Activated CD4-positive, alpha-beta T cell treated with anti-CD3 and anti-CD28 coated beads for 1 hour (primary cell): ENCODE data around the gene SLC29A1.
"Not testable (repeated sequence)": the region's sequence is repeated elsewhere in the genome, so short reads cannot be mapped to it uniquely, and the experiment has no call there.

Source experiments
- DNase-seq: peaks from one replicate; pipeline ENCODE4 v3.0.0-alpha.2; 2020

SLC29A1 gene

DNA sequence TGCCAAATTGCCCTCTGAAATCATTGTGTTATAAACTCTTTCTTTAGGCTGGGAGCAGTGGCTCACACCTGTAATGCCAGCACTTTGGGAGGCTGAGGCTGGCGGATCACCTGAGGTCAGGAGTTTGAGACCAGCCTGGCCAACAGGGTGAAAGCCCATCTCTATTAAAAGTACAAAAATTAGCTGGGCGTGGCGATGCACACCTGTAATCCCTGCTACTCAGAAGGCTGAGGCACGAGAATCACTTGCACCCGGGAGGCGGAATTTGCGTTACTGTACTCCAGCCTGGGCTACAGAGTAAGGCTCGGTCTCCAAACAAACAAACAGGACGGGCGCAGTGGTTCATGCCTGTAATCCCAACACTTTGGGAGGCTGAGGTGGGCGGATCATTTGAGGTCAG, 27.0 kb upstream of the SLC29A1 start:
- not testable (repeated sequence) for DNase-seq

DNA sequence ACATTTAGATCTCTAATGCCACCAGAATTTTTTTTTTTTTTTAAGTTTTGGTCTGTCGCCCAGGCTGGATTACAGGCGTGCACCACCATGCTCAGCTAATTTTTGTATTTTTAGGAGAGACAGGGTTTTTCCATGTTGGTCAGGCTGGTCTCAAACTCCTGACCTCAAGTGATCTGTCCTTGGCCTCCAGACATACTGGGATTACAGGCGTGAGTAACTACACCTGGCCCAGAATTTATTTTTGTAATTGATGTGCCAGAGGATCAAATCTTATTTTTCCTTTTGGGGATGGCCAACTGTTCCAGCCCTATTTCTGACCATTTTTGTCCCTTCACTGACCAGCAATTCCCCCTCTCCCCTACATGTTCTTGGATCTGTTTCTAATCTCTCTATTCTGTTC, 24.7 kb upstream of the SLC29A1 start:
- DNase-seq: no peak

DNA sequence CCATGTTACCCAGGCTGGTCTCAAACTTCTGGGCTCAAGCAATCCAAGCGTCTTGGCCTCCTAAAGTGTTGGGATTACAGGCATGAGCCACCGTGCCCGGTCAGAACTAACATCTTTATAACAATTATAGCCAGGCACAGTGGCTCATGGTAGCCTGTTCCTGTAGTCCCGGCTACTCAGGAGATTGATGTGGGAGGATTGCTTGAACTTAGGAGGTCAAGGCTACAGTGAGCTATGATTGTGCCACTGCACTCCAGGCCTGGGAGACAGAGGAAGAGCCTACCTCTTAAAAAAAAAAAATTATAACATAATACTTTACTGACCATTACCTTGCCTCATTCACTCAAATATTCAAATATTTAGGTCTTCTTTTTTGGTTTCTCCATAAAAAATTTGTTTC, 23.5 kb upstream of the SLC29A1 start:
- no peak for DNase-seq

DNA sequence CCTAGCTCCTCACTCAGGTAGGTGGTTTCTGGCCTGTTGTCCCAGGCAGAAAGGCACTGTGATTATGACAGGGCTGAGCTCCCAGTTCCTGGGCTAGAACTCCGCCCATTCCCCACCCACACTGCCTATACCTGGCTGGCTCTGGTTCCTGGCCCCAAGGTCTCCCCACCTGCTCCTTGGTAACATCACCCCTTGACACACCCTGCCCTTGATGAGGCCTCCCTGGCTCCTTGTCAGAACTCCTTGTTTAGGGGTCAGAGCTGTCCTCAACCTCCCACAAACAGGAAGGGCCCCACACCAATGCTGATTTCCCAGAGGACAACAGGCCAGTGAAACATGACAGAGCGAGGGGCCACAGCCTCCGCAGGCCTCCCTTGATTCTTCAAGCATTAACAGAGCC, 22.2 kb upstream of the SLC29A1 start:
- no peak for DNase-seq

DNA sequence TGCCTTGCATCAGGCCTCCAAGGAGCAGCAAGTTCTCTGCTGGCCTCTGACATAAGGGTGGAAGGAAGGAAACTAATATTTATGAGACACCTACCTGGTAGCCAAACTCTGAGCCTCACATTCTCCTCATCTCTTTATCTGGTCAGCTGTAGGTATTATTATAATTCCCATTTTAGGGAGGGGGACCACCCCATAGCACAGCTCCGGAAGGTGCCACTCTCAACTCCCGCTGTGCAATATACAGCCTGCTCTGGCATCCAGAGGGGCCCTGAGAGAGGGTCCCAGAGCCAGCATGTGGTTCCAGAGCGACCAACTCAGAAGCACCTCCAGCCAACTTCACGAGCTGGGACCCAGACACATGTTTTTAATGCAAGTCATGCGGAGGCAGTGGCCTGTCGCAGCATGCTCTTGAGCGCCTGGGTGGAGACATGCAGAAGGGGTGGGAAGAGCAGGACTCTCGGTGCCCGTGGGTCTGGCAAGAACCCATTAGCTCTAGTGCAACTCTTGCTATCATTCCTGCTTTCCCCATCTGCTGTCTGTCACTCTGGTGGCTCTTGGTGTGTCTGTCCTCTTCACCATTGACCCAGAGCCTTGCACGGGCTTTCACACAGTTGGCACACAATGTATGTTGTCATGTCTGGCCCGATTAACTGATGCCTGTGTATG, 21.6 kb upstream of the SLC29A1 start:
- DNase-seq: no peak

DNA sequence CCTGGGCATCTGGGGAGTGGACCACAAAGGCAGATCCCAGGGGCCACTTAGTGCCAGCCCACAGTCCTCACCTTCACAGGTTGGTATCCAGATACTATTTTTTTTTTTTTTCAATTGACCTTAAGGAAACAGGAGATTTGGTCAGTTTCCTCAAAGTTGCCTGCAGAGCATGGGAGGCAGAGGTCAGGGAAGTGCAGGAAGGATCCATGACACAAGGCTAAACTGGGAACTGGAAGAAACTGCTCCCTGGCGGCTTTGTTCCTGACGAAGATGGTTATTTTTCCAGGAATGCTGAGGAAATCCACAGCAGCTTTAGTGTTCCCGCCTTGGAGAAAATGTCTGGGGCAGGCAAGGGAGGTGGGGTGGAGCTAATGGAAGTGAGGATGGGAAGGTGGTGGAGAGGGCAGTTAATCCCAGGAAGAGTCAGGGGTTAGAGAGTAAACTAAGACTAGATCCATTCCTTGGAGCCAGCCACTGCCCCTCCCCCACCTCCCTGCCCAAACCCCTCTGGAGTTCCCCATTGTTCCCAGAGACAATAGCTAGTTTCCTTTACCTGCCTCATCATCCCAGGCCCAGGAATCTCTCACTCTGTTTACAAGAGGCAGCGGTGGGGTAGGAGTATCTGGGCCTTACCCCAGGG, 20.9 kb upstream of the SLC29A1 start:
- no peak for DNase-seq

DNA sequence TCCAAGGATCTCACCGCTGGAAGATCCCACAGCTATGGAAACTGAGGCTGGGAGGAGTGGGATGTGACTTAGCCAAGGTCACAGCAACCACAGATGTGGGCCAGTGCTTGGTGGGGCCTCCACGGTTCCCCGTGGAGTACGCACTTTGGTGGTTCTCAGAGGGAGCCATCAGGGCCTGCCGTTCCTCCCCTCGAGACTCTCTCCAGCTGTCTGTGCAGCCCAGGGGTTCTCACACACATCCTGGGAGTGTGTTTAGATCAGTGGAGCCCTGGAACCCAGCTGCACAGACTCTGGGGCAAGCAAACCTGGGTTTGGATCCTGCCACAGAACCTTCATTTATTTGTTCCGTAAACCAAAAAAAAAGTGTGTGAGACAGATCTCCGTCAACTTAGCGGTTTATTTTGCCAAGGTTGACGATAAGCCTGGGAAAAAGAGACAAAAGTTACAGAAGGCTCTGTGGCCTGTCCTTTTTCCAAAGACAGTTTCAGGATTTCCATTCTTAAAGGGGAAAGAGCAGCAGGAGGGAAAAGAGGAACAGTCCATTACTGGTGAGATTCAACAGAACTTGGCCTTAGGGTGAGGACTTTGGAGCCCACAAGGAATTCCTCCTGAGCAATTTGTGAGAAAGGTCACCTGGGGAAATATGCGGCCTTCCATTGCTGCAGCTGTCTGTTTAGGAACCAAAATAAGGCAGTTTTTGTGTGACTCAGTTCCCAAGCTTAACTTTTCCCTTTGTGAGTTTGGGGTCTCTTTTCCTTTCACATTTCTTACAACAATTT, 20.2 kb upstream of the SLC29A1 start:
- DNase-seq: no peak

DNA sequence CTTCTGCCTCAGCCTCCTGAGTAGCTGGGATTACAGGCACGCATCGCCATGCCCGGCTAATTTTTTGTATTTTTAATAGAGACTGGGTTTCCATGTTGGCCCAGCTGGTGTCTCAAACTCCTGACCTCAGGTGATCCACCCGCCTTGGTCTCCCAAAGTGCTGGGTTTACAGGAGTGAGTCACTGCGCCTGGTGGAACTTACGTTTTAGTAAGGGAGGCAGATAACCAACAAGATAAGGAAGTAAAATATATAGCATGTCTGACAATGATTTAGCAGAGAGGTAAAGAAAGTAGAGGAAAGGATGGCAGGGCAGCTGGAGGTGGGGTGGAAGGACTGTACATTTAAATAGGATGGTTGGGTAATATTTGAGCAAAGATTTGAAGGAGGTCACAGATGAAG, 19.4 kb upstream of the SLC29A1 start:
- no peak for DNase-seq

DNA sequence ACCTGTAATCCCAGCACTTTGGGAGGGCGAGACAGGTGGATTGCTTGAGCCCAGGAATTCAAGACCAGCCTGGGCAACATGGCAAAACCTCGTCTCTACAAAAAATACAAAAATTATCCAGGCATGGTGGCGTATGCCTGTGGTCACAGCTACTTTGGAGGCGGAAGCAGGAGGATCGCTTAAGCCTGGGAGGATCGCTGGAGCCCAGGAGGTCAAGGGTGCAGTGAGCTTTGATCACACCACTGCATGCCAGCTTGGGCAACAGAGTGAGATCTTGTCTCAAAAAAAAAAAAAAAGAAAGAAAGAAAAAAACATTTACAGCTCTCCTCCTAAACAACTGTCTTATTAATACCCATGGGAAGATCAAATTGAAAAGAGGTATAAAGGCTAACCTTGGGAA, 15.4 kb upstream of the SLC29A1 start:
- DNase-seq: no peak

DNA sequence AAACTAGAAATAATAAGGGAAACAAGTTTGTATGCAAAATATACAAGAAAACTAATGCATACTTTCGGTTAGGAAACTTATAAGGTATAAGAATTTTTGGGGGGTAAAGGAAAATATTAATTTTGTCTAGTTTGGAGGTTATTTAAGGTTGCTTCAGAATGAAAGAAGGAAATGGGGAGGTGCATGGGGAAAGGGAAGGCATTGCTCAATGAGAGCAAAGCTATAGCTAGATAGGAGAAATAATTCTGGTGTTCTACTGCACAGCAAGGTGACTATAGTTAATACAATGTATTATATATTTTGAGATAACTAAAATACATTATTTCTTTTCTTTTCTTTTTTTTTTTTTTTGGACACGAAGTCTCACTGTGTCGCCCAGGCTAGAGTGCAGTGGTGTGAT, 12.1 kb upstream of the SLC29A1 start:
- DNase-seq: no peak

DNA sequence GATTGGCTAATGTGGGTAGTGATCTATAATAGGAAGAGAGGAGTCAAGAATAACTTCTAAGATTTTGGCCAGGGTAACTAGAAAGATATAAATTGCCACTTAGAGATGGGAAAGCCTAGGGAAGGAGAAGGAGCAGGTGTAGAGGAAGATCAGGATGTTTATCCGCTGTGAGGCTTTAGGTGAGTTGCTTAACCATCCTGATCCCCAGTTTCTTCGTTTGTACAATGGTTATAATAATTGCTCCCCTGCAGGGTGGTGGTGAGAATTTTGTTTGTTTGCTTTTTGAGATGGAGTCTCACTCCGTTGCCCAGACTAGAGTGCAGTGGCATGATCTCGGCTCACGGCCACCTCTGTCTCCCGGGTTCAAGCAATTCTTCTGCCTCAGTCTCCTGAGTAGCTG, 9.1 kb upstream of the SLC29A1 start:
- DNase-seq: no peak

DNA sequence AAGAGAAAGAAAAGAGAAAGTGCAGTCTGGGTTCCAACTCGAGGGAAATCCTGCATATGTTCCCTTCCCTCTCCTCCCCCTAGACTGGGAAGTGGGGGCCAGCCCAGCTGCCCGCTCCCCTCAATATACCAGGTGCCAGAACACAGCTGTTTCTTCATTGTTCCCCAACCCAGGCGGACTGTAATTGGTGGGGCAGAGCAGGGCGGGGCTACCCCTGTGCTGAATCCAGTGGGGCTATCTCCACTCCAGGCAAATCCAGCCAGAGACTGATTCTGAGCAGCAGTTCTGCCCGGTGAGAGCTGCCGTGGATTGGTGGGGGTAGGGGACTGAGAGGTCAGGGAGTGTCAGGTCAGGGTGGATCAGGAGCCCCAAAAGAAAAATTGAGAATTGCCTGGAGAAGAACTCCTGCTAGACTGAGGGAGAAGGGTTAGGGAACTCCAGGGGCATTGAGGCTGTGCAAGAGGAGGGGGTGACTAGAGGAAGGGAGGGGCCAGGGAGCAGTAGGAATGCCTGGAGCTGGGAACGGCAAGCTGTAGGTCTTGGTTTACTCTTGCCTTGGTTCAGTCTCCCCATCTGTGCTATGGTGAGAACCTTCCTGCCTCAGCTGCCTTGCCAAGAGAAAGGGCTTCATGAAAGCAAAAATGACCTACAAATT, 6.6 kb upstream of the SLC29A1 start, which contains the start of gene MYMX:
TSS of gene MYMX (plus strand) at position 250 of the 655 bp plus-strand sequence. CDS start 546 bp downstream, outside the sequence.
- DNase-seq: no peak

DNA sequence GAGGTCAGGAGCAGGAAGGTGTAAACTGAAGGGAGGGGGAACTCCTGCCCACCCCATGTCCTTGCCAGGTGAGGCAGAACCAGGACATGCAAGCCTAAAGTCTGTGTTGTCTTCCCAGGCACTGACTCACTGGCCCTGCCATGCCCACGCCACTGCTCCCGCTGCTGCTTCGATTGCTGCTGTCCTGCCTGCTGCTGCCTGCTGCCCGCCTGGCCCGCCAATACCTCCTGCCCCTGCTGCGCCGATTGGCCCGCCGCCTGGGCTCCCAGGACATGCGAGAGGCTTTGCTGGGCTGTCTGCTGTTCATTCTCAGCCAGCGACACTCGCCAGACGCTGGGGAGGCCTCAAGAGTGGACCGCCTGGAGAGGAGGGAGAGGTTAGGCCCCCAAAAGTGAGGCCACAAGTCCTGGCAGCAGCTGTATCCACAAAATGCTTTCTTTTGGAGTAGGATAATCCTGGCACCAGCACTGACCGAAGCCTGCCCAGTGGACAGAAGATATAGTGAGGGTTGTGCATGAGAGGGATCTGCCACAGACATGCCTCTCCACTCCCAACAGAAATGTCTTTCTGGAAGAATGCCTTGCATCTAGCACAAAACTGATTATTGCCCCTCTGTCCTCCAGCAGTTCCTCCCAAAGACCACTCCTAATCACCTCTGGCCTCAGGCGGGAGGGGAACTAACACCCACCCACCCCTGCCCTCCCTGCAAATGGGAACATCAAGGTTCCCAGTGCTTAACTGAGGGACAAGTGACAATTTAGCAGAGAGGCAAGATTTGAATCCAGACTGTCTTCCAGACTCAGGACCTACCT, 5.9 kb upstream of the SLC29A1 start:
- DNase-seq: no peak

DNA sequence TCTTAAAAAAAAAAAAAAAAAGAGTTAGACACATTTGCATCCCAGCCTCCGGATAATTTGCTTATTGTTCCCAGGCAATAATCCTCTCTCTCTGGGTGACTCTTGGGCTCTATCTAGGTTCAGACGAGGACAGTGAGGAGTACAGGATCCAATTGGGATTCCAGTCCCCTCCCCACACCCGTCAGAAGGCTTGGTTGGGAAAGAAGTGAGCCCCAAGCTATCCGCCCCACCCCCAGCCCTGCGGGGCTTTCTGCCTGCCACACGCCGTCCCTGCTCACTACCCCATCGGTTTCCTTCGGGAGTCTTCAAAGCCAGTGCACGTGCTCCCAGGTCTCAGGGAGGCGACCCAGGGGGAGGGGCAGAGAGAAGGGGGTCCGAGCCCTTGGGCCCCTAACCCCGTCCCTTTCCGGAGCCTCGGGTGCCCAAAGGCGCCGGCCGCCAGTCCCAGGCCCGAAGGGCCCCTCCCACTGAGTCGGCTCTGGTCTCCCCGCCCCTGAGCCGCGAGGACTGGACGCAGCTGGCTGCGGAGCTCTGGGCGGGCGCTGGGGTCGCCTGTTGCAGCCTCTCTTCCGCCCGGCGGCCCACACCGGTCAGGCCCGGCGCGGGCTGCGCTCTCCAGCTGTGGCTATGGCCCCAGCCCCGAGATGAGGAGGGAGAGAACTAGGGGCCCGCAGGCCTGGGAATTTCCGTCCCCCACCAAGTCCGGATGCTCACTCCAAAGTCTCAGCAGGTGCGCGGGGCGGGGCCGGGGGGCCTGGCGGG, 4.2 kb upstream of the SLC29A1 start:
- no peak for DNase-seq

DNA sequence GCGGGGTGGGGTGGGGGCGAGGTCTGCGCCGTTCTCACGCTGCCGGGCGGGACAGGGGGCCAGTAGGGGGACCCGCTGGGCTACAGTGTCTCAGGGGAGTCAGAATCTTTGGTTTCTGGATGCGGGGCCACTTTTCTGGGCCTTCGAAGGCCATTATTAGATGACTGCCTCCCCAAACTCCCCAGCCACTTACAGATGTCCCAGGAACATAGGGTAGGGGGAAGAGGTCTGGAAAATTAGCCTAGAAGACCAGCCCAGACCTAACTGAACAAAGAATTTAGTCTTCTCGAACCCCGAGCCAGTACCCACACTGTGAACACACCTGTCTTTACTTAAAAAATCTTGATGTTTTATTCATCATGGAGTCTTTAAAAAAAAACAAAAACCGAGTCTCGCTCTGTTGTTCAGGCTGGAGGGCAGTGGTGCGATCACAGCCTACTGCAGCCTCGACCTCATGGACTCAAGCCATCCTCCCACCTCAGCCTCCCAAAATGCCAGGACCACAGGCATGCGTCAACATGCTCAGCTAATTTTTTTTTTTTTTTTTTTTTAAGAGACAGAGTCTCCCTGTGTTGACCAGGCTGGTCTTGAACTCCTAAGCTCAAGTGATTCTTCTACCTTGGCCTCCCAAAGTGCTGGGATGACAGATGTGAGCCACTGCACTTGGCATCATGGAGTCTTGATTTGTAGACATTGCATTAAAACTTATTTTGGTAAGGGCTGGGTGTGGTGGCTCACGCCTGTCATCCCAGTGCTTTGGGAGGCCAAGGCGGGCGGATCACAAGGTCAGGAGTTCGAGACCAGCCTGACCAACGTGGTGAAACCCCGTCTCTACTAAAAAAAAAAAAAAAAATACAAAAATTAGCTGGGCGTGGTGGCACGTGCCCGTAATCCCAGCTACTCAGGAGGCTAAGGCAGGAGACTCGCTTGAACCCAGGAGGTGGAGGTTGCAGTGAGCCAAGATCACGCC, 3.3 kb upstream of the SLC29A1 start:
- no peak for DNase-seq

DNA sequence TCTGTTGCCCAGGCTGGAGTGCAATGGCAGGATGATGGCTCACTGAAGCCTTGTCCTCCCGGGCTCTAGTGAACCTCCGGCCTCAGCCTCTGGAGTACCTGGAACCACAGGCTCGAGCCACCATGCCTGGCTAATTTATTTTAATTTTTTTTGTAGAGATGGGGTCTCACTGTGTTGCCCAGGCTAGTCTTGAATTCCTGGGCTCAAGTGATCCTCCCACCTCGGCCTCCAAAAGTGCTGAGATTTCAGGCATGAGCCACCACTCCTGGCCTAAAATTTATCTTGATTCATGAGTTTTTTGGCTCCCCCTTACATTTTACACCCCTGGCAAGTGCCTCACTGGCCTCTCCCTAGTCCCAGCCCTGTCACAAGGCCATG, 2.5 kb upstream of the SLC29A1 start:
- DNase-seq: no peak

DNA sequence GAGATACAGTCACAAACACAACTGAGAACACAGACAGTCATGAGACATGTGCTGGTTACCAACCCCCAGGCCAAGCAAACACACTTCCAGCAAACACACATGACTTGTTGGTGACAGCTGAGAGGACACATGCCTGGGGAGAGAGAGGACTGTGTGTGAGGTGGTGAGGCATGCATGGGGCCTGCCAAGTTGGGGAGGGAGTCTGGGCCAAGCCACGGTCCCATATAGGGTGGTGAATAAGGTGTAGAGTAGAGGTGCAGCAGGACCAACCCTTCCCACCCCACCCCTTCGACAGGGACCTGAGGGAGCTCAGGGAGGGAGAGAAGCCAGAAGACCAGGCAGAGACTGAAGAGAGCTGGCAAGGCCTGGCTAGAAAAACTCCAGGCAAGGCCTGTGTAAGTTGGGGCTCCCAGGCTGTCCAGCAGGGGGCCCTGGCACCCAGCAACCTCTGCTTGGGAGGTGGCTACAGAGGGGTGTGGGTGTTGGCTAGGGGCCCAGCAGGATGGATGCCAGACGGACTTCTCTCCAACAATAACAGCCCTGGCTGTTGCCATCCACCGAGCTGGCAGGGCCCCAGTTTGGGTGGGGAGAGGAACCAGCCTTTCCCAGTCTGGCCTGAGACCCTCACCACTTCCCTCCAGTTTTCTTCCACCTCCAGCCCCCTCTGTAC, 2.0 kb upstream of the SLC29A1 start:
- peak; percentile 60 for DNase-seq

DNA sequence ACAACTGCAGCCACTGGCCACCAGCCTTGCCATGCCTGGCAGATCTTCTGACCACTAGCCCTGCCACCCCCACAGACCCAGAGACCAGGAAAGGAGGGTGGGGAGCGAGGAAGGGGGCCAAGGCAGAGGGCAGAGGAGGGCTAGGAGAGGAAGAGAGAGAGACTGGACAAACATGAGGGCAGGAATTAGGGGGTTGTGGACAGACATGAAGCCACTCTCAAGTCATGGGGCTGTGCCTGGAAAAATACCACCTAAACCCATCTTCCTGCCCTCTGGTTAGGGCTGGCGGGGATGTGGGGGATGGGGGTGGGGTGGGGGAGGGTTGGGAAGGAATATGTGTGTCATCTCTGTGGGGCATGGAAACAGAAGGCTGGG, 1.4 kb upstream of the SLC29A1 start:
- no peak for DNase-seq

DNA sequence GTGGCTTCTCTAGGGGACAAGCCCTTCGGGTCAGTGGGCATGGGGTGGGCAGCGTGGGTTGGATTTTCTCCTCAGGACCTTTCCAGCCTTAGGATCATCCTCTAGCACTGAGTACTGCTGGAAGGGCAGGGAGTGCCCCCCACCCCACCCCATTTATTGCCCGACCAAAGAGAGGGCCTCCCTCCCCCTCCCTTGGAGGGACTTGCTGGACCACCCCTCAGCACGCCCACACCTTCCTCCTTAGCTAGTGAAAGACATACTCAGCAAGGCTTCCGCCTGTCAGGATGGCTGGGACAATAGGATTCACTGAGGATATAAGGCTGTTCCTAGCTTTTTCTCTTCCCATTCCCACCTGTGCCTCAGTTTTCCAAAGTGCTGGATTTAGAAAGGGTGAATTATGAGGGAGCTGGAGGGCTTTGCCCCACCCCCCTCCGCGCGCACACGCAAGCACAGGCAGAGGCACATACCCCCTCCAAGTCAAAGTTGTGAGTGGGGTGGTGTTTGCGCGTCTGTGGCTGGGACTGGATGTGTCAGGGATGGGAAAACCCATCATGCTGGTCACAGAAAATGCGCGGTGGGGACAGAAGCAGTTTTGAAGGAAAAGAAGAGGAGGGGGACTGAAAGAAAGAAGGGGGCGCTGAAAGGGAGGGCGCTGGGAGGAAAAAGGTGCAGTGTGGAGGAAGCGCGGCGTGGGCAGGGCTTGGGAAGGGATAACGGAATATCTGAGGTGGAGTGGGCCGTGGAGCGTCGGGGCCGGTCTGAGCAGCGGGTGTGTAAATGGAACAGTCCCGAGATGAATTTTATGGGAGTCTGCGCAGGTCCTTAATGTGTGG, 693 bp upstream of the SLC29A1 start:
- no peak for DNase-seq
